Activated naive CD8-positive, alpha-beta T cell treated with anti-CD3 and anti-CD28 coated beads, Interleukin-2, amount 10 ng/mL, durations not matched to agents 7 days and 5 days (primary cell): Measurements from ENCODE around the gene CLIC4. TPM values are rescaled to one million over a fixed set of nuclear protein-coding genes. Genes with fewer than 3 reads are reported as not detected.

Experiments
- ATAC-seq: fragments of 150-1000 bp; cut with Tn5 transposase; one replicate; pipeline ENCODE4 v1.10.0; 2021; ENCODE audit warnings: low read depth, moderate library complexity
- POLR2A ChIA-PET: fragments of 350-600 bp; sonication (Branson Sonifier 250); formaldehyde crosslinking; loops from one replicate; lab custom pipeline; 2021; ENCODE audit warnings: antibody characterized with exemption; lab: Charles Lee
- DNase-seq: peaks from one replicate; pipeline ENCODE4 v3.0.0; 2021
- H3K27ac Mint-ChIP-seq: one replicate; pipeline ENCODE4 v1.8.0; 2022; ENCODE audit warnings: mild to moderate bottlenecking, mixed read lengths
- H3K27me3 Mint-ChIP-seq: one replicate; pipeline ENCODE4 v1.8.0; 2022; ENCODE audit warnings: mild to moderate bottlenecking, moderate library complexity, mixed read lengths
- H3K36me3 Mint-ChIP-seq: one replicate; pipeline ENCODE4 v1.8.0; 2021; ENCODE audit warnings: mild to moderate bottlenecking, mixed read lengths
- H3K4me1 Mint-ChIP-seq: one replicate; pipeline ENCODE4 v1.8.0; 2021; ENCODE audit warnings: mixed read lengths
- H3K4me3 Mint-ChIP-seq: one replicate; pipeline ENCODE4 v1.8.0; 2022; ENCODE audit warnings: mild to moderate bottlenecking, moderate library complexity, mixed read lengths
- H3K9me3 Mint-ChIP-seq: one replicate; pipeline ENCODE4 v1.8.0; 2021; ENCODE audit warnings: mixed read lengths
- total RNA-seq, 2 experiments: library from RNA; stranded (reverse); gene quantifications; one replicate each; pipeline ENCODE4 v1.2.3, GENCODE V29; 2021

Gene CLIC4
- total RNA-seq, 2 experiments from 2014 or later: 9.1 to 9.8 TPM

GRCh38 chr1:24861821-24862727, 116.8 kb downstream of the CLIC4 start:
- Mint-ChIP-seq H3K27ac (no peak overlapping the region), H3K9me3 (no peaks in the 10 kb centered on the region), H3K4me1 (no peaks in the 10 kb centered on the region), H3K36me3 (no peaks in the 10 kb centered on the region), H3K4me3 (no peak overlapping the region), H3K27me3 (peaks cover 16% of the 10 kb centered on the region)
- DNase-seq (no peak), ATAC-seq (no peak)
- POLR2A ChIA-PET: no interaction called here

- Mint-ChIP-seq H3K27ac (no peak overlapping the region), H3K4me1 (no peaks in the 10 kb centered on the region), H3K9me3 (no peaks in the 10 kb centered on the region), H3K36me3 (no peaks in the 10 kb centered on the region), H3K27me3 (peaks cover 13% of the 10 kb centered on the region), H3K4me3 (no peak overlapping the region)
- no peak for DNase-seq
- POLR2A ChIA-PET: no interaction called here
- ATAC-seq: no peak
Observed at GRCh38 chr1:24862775-24863483, 117.7 kb downstream of the CLIC4 start.

GRCh38 chr1:24864370-24864777, 119.1 kb downstream of the CLIC4 start:
- Mint-ChIP-seq H3K4me1 (no peaks in the 10 kb centered on the region), H3K9me3 (no peaks in the 10 kb centered on the region), H3K27ac (no peak overlapping the region), H3K4me3 (no peak overlapping the region), H3K27me3 (peaks cover 5% of the 10 kb centered on the region), H3K36me3 (no peaks in the 10 kb centered on the region)
- POLR2A ChIA-PET: no interaction called here
- DNase-seq (no peak), ATAC-seq (no peak)

GRCh38 chr1:24865168-24865567, 119.9 kb downstream of the CLIC4 start:
- DNase-seq (no peak), ATAC-seq (no peak)
- Mint-ChIP-seq H3K36me3 (no peaks in the 10 kb centered on the region), H3K9me3 (no peaks in the 10 kb centered on the region), H3K4me3 (no peak overlapping the region), H3K27me3 (peaks cover 9% of the 10 kb centered on the region), H3K27ac (no peak overlapping the region), H3K4me1 (no peaks in the 10 kb centered on the region)
- POLR2A ChIA-PET: no interaction called here

GRCh38 chr1:24865587-24865986, 120.3 kb downstream of the CLIC4 start:
- ATAC-seq: no peak
- no peaks in the 10 kb centered on the region for H3K9me3 Mint-ChIP-seq

GRCh38 chr1:24866211-24867083, 121.2 kb downstream of the CLIC4 start:
- peaks cover 6% of the 10 kb centered on the region for H3K4me1 Mint-ChIP-seq
- H3K27ac Mint-ChIP-seq: peak overlapping the region; percentile 21
- ATAC-seq (no peak), DNase-seq (no peak)
- H3K4me3 Mint-ChIP-seq: no peak overlapping the region
- POLR2A ChIA-PET: no interaction called here
- H3K36me3 Mint-ChIP-seq: no peaks in the 10 kb centered on the region
- H3K27me3 Mint-ChIP-seq: peaks cover 9% of the 10 kb centered on the region
- no peaks in the 10 kb centered on the region for H3K9me3 Mint-ChIP-seq

More at GRCh38 chr1:24865587-24865986, 120.3 kb downstream of the CLIC4 start:
- POLR2A ChIA-PET: no interaction called here
- Mint-ChIP-seq H3K4me1 (peaks cover 2% of the 10 kb centered on the region), H3K4me3 (no peak overlapping the region), H3K27ac (no peak overlapping the region), H3K36me3 (no peaks in the 10 kb centered on the region), H3K27me3 (peaks cover 9% of the 10 kb centered on the region)
- DNase-seq: no peak

- H3K9me3 Mint-ChIP-seq: no peaks in the 10 kb centered on the region
- POLR2A ChIA-PET: no interaction called here
- no peak overlapping the region for H3K4me3 Mint-ChIP-seq
- DNase-seq: no peak
- no peak overlapping the region for H3K27ac Mint-ChIP-seq
- ATAC-seq: no peak
- peaks cover 6% of the 10 kb centered on the region for H3K4me1 Mint-ChIP-seq
- H3K36me3 Mint-ChIP-seq: no peaks in the 10 kb centered on the region
- H3K27me3 Mint-ChIP-seq: peaks cover 14% of the 10 kb centered on the region
Observed at GRCh38 chr1:24867084-24867870, 122.0 kb downstream of the CLIC4 start.

GRCh38 chr1:24868016-24868875, 123.0 kb downstream of the CLIC4 start:
- Mint-ChIP-seq H3K27ac (no peak overlapping the region), H3K4me1 (peaks cover 6% of the 10 kb centered on the region), H3K4me3 (no peak overlapping the region), H3K9me3 (no peaks in the 10 kb centered on the region), H3K36me3 (no peaks in the 10 kb centered on the region), H3K27me3 (peaks cover 20% of the 10 kb centered on the region)
- POLR2A ChIA-PET: no interaction called here
- ATAC-seq (no peak), DNase-seq (no peak)

GRCh38 chr1:24870551-24871195, 125.4 kb downstream of the CLIC4 start:
- Mint-ChIP-seq H3K9me3 (no peaks in the 10 kb centered on the region), H3K4me3 (peak overlapping the region; percentile 8), H3K4me1 (peaks cover 6% of the 10 kb centered on the region), H3K36me3 (no peaks in the 10 kb centered on the region), H3K27ac (no peak overlapping the region), H3K27me3 (peaks cover 23% of the 10 kb centered on the region)
- ATAC-seq (peak; percentile 54), DNase-seq (no peak)
- POLR2A ChIA-PET: no interaction called here

GRCh38 chr1:24871306-24871901, 126.2 kb downstream of the CLIC4 start:
- Mint-ChIP-seq H3K27ac (no peak overlapping the region), H3K4me3 (no peak overlapping the region), H3K4me1 (peaks cover 6% of the 10 kb centered on the region)

GRCh38 chr1:24872061-24872850, 127.0 kb downstream of the CLIC4 start:
- Mint-ChIP-seq H3K4me3 (no peak overlapping the region), H3K9me3 (no peaks in the 10 kb centered on the region), H3K27me3 (peaks cover 21% of the 10 kb centered on the region), H3K4me1 (peaks cover 6% of the 10 kb centered on the region), H3K27ac (no peak overlapping the region), H3K36me3 (no peaks in the 10 kb centered on the region)
- DNase-seq (no peak), ATAC-seq (no peak)
- POLR2A ChIA-PET: no interaction called here

More at GRCh38 chr1:24871306-24871901, 126.2 kb downstream of the CLIC4 start:
- Mint-ChIP-seq H3K36me3 (no peaks in the 10 kb centered on the region), H3K27me3 (peaks cover 23% of the 10 kb centered on the region), H3K9me3 (no peaks in the 10 kb centered on the region)
- ATAC-seq: no peak
- POLR2A ChIA-PET: no interaction called here
- DNase-seq: no peak
